Measurements from ENCODE around the gene TMCC2.

Gene TMCC2

GRCh38 chr1:205273551-205273982 lies 45.8 kb downstream of the TMCC2 start:
- TF ChIP-seq FOXP2 (optimal IDR thresholded peaks at IDR 0.05; ENCODE audit: borderline replicate concordance, extremely low read depth, extremely low read length, insufficient read depth) = no peak

- TF ChIP-seq REST (IDR thresholded peaks at IDR 0.05; ENCODE audit: insufficient read depth in 1 of 2, low read depth in 2 of 2, low read length in 2 of 2) = no peak
- TF ChIP-seq TAF1 (IDR thresholded peaks at IDR 0.05; ENCODE audit: borderline replicate concordance, insufficient read depth, low read length) = no peak
- no peak for TF ChIP-seq SIN3A (IDR thresholded peaks at IDR 0.05; ENCODE audit: borderline replicate concordance, insufficient read depth, low read length)
- no peak for TF ChIP-seq FOXP2 (optimal IDR thresholded peaks at IDR 0.05; ENCODE audit: borderline replicate concordance, extremely low read depth, extremely low read length, insufficient read depth)
- no peak for TF ChIP-seq POLR2AphosphoS5 (IDR thresholded peaks at IDR 0.05; ENCODE audit: low read depth, low read length)
Measured at GRCh38 chr1:205274041-205274691, 46.4 kb downstream of the TMCC2 start.

GRCh38 chr1:205275133-205275532 lies 47.4 kb downstream of the TMCC2 start:
- TF ChIP-seq POLR2AphosphoS5 (IDR thresholded peaks at IDR 0.05; ENCODE audit: low read depth, low read length) = no peak
- no peak for TF ChIP-seq REST (IDR thresholded peaks at IDR 0.05; ENCODE audit: insufficient read depth in 1 of 2, low read depth in 2 of 2, low read length in 2 of 2)
- no peak for TF ChIP-seq FOXP2 (optimal IDR thresholded peaks at IDR 0.05; ENCODE audit: borderline replicate concordance, extremely low read depth, extremely low read length, insufficient read depth)

GRCh38 chr1:205275916-205276688 lies 48.4 kb downstream of the TMCC2 start:
- no peak for TF ChIP-seq FOXP2 (optimal IDR thresholded peaks at IDR 0.05; ENCODE audit: borderline replicate concordance, extremely low read depth, extremely low read length, insufficient read depth)
- no peak for TF ChIP-seq SIN3A (IDR thresholded peaks at IDR 0.05; ENCODE audit: borderline replicate concordance, insufficient read depth, low read length)
- no peak for TF ChIP-seq POLR2AphosphoS5 (IDR thresholded peaks at IDR 0.05; ENCODE audit: low read depth, low read length)
- no peak for TF ChIP-seq REST (IDR thresholded peaks at IDR 0.05; ENCODE audit: insufficient read depth in 1 of 2, low read depth in 2 of 2, low read length in 2 of 2)
- no peak for TF ChIP-seq TAF1 (IDR thresholded peaks at IDR 0.05; ENCODE audit: borderline replicate concordance, insufficient read depth, low read length)

- TF ChIP-seq FOXP2 (optimal IDR thresholded peaks at IDR 0.05; ENCODE audit: borderline replicate concordance, extremely low read depth, extremely low read length, insufficient read depth) = no peak
- no peak for TF ChIP-seq POLR2AphosphoS5 (IDR thresholded peaks at IDR 0.05; ENCODE audit: low read depth, low read length)
- TF ChIP-seq SIN3A (IDR thresholded peaks at IDR 0.05; ENCODE audit: borderline replicate concordance, insufficient read depth, low read length) = no peak
- no peak for TF ChIP-seq TAF1 (IDR thresholded peaks at IDR 0.05; ENCODE audit: borderline replicate concordance, insufficient read depth, low read length)
Measured at GRCh38 chr1:205276689-205277065, 48.9 kb downstream of the TMCC2 start.

- no peak for TF ChIP-seq SIN3A (IDR thresholded peaks at IDR 0.05; ENCODE audit: borderline replicate concordance, insufficient read depth, low read length)
- no peak for TF ChIP-seq POLR2AphosphoS5 (IDR thresholded peaks at IDR 0.05; ENCODE audit: low read depth, low read length)
- no peak for TF ChIP-seq TAF1 (IDR thresholded peaks at IDR 0.05; ENCODE audit: borderline replicate concordance, insufficient read depth, low read length)
- no peak for TF ChIP-seq FOXP2 (optimal IDR thresholded peaks at IDR 0.05; ENCODE audit: borderline replicate concordance, extremely low read depth, extremely low read length, insufficient read depth)
- no peak for TF ChIP-seq REST (IDR thresholded peaks at IDR 0.05; ENCODE audit: insufficient read depth in 1 of 2, low read depth in 2 of 2, low read length in 2 of 2)
Measured at GRCh38 chr1:205279986-205280385, 52.2 kb downstream of the TMCC2 start.
